NCI-H82 treated with DMSO at 0.1 percent for 48 hours (cell line): ENCODE measurements around the gene TEKT5.

Source experiments
- DNase-seq: peaks from one replicate; lab custom pipeline; 2025; ENCODE audit not compliant: unreplicated experiment; lab: John Stamatoyannopoulos, UW

Gene TEKT5

DNA sequence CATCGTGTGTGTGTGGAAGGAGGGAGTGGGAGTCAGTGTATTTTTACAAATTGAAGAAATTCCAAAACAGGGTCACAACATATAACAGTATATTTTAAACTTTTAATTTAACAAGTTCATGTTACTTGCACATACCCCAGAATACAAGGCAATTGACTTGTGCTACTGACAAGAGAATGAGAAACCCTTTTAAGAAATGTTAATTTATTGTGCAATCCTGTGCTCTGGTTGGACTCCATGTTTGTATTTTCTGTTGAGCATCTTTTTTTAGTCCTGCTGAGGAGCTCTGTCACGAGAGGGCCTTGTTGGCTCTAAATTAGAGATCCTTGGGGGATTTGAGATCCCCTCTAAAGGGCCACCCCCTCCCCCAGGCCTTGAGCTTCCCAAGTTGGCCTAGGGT lies 113.2 kb downstream of the TEKT5 start:
- DNase-seq: no peak

DNA sequence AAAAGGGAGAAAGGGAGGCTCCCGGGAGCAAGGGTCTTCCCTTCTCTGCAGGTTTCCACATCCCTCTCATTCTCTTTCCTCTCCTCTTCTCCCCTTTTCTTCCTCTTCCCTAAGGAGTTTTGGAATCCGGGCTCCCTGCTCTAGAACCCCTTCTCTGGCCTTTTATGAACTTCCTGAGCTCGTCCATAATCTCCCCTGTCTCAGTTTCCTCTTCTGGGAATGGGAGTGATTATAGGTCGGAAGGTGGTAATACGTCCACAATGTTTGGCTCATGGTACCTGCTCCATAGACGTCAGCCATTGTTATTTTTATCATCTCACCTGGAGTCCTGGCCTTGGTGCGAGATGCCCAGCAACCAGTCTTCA lies 113.9 kb downstream of the TEKT5 start:
- DNase-seq: no peak

DNA sequence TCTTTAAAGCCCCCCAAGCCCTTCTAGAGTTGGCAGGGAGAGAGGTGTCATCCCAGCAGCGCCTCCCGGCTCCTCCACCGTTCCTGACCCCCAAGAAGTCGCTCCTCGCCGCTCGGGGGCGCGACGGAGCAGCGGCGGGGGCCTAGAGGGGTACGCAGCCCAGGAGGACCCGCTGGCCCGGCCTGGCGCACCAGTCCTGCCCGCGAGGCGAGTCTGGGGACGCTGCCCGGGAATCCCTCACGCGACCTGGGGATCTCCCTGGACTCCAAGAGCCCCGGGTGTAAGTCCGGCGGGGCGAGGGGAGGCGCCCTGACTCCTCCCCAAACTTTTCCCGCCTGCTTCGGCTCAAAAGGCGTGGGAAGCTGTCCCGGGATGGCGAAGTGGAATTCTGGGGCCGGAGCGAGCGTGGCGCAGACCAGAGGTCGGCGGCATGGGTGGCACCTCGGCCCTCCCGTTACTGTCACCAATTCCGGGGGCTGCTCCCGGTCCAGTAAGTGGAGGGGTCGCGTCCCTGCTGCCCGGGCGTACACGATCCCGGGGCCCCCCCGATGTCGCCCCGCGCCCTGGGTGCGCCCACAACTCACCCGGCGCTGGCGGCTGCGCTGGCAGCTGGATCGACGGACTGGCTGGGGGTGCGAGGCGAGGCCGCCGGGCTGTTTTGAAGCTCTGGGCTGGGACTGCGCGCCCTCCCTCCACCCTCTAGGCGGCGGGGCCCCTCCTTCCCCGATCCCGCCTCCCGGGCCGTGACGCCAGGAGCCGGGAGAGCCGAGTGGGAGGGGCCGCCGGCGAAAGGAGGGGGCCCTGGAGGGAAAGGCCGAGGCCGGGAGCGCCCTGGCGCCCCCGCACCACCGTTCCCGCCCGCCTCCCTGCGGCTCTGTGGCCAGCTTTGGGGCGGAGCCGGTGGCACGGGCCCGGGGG lies 114.5 kb downstream of the TEKT5 start, which contains the start of gene EMP2:
EMP2 (minus strand) TSS at position 634 of the 918 bp plus-strand sequence. CDS start 32,981 bp downstream, outside the sequence.
- DNase-seq: peak; percentile 29

DNA sequence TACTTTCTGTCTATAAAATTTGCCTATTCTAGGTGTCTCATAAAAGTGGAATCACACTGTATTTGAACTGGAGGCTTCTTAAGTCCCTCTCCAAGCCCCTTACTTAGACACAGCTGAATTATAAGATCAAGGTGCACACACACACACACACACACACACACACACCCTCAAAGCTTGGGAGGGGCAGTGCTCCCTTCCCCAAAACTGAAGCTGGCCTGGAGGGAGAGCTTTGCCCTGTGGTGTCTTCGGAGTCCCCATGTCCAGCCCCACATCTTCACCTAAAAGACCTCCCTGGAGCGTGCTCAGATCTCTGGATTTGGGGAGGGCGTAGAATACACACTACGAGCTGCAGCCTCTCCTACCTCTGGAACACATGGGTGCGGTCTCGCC lies 115.2 kb downstream of the TEKT5 start:
- no peak for DNase-seq

DNA sequence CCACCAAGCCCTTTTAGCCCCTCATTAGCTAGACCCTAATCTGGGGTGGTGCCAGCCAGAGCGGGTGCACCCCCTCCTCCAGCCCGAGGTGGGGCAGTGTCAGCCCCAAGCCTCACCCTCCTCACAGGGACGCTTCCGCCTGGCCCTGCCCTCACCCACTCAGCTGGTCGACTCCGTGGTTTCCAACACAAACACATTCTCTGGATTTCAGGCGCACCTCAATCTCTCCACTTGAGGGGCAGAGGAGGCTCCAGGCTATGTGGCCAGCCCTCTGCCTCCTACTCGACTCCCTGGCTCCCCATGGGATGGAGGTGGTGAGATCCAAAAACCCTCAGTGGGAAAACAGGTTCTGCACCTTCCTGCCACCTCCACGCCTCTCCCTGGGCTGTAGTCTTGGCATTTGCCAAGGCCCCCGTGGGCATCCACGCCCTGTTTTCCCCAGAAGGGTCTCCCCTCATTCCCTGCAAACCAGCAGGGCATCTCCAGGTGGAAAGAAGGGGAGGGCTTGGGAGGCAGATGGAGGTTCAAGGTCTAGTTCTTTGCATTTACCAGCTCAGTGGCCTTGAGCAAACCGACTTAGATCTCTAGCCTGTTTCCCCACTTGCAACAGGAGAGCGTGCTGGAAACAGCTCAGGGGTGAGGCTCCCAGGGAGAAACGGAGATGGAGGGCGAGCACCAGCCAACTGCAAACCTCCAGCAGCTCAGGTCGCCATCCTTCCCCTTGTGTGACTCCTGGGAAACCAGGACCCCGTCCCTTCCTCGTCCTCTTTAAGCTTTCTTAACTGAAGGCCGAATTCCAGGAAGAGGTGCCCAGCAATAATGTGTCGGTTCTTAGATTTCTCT lies 116.0 kb downstream of the TEKT5 start:
- DNase-seq: no peak
